GM23248 (cell line): ENCODE data around the gene ZNF839.

Experiments
- EZH2 ChIP-seq: fragments of 200-600 bp; sonication (generic); IDR thresholded peaks from 2 replicates; pipeline ENCODE4 v1.6.1; 2018; ENCODE audit warnings: antibody characterized with exemption, mild to moderate bottlenecking; ENCODE audit not compliant: insufficient read depth, poor library complexity, severe bottlenecking
- EZH2phosphoT487 ChIP-seq: fragments of 200-600 bp; sonication (generic); IDR thresholded peaks from 2 replicates; pipeline ENCODE4 v1.6.1; 2018; ENCODE audit warnings: antibody characterized with exemption, moderate library complexity, mild to moderate bottlenecking, low read depth; ENCODE audit not compliant: insufficient read depth

GRCh38 chr14:102363182-102363943 lies 43.8 kb downstream of the ZNF839 start:
- TF ChIP-seq EZH2phosphoT487 (no peak), EZH2 (no peak)
